Spinal cord (tissue), 10 donors: ENCODE results near the gene GIPC2. TPM values are rescaled to one million over a fixed set of nuclear protein-coding genes. Genes with fewer than 3 reads are reported as not detected.

Experiments used
- DNase-seq, 6 donors: peaks; one replicate each; pipeline versions ENCODE4 v3.0.0 to v3.0.0-alpha.2; 2013 to 2015; ENCODE audit warnings: low spot score in 6 of 6, low read depth in 4 of 6
- H3K27ac ChIP-seq: one replicate; pipeline ENCODE4 v1.5.1; 2013; ENCODE audit warnings: low read depth, low read length, control low read depth
- H3K27me3 ChIP-seq: one replicate; pipeline ENCODE4 v1.6.1; 2013; ENCODE audit warnings: low read length; ENCODE audit not compliant: control insufficient read depth, insufficient read depth
- H3K36me3 ChIP-seq: one replicate; pipeline ENCODE4 v1.6.1; 2013; ENCODE audit warnings: low read length; ENCODE audit not compliant: control insufficient read depth, insufficient read depth
- H3K4me1 ChIP-seq: one replicate; pipeline ENCODE4 v1.6.1; 2013; ENCODE audit warnings: low read length; ENCODE audit not compliant: control insufficient read depth, insufficient read depth
- H3K4me3 ChIP-seq: one replicate; pipeline ENCODE4 v1.5.1; 2013; ENCODE audit warnings: low read depth, low read length, control low read depth
- H3K9me3 ChIP-seq: one replicate; pipeline ENCODE4 v1.6.1; 2013; ENCODE audit warnings: low read length; ENCODE audit not compliant: control insufficient read depth, insufficient read depth
- WGBS: methylation state at CpG from one replicate; pipeline ENCODE4 v1.1.5; 2013; ENCODE audit warnings: missing lambda C conversion rate; ENCODE audit not compliant: insufficient coverage; 5-methylcytosine and 5-hydroxymethylcytosine counted together
- polyA plus RNA-seq, 2 donors: library from polyadenylated mRNA; unstranded; fragments of 120-200 nt; gene quantifications; one replicate each; pipeline ENCODE4 v1.2.1, GENCODE V29; 2013; ENCODE audit not compliant: insufficient read length in 2 of 2
- total RNA-seq, 2 donors: library from RNA; depleted of rRNA in 1 of 2; stranded (reverse); fragments of 120-200 nt in 1 of 2; fragments of >200 nt in 1 of 2; gene quantifications; one replicate each; pipeline versions ENCODE4 v1.2.3 to v1.2.4, GENCODE V29; 2013 to 2014
- donor health status: healthy.

Gene GIPC2
- total and polyA plus RNA-seq, 4 donors, result 0.41 to 1.5 (median 1.1) TPM

DNA sequence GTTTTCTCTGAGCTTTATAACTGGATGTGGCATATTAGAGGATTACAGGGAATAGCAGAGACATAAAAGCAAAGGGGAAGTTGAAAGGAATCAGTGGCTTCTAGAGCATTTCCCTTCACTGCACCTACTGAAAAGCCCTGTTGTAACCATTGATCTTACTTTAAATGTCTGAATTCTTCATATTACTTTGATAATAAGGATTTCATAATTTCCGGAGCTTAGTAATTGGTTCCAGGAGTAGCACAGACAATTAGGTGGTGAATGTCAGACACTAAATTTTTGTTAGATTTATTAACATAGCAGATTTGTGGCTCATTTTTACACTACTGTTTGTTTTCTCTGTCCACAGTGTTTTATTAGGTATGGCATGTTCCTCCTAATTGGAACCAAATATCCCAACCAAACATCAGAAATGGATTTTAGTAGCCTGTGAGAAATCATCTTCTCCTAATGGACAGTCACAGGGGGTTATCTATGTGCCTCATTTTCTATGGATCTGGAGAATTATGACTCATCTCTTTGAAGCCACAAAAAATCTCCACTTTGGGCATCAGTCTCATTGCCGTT, 100.5 kb downstream of the GIPC2 start:
- Histone ChIP-seq H3K4me3 (no peak overlapping the region), H3K27me3 (no peaks in the 10 kb centered on the region), H3K4me1 (no peaks in the 10 kb centered on the region), H3K27ac (no peak overlapping the region), H3K9me3 (no peaks in the 10 kb centered on the region), H3K36me3 (no peaks in the 10 kb centered on the region)
- no CpG with 5 or more reads among the region's 2 CpGs for WGBS
- no peak for DNase-seq

DNA sequence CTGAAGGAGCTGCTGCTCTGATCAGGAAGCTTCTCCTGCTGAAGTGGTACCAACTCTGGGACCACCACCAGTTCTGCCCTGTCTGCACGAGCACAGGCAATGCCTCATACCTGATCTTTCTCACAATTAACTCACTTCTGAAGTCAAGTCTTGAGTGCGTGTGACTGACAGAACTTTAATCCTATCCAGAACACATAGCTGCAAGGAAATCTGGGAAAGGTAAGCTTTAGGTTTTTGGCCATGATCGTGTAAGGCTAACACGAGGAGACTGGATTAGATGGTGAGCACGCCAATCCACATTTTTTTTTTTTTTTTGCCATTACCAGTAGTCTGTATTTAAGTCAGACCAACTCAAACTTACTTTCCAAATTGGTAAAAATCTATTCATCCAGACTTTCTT, 101.3 kb downstream of the GIPC2 start:
- WGBS, result 95% methylated on average over 4 of the region's 5 CpGs
- Histone ChIP-seq H3K36me3 (no peaks in the 10 kb centered on the region), H3K27me3 (no peaks in the 10 kb centered on the region), H3K4me3 (no peak overlapping the region), H3K27ac (no peak overlapping the region), H3K9me3 (no peaks in the 10 kb centered on the region), H3K4me1 (no peaks in the 10 kb centered on the region)
- no peak for DNase-seq

DNA sequence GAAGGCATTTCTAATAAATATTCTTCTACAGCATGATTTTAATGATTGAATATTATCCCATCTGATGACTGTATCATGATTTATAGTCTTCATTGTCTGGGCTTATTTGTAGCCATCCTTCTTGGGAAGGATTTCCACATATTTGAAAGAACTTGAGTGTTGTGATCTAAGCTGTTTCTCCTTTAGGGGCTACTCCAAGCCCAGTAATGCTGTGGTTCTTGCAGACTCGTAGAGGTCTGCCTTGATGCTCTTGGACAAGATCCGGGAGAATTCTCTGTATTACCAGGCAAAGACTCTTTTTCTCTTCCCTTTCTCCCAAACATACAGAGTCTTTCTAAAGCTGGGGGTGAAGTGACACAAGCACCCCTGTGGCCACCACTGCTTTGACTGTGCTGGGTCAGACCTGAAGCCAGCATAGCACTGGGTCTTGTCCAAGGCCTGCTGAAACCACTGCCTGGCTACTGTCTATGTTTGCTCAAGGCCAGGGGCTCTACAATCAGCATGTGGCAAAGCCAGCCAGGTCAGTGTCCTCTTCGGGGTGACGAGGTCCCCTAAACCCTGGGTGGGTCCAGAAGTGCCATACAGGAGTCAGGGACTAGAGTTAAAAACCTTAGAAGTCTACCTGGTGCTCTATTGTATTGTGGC, 107.4 kb downstream of the GIPC2 start:
- 67% methylated on average over 4 of the region's 4 CpGs for WGBS
- H3K27ac ChIP-seq, result no peak overlapping the region
- no peaks in the 10 kb centered on the region for H3K27me3 ChIP-seq
- no peaks in the 10 kb centered on the region for H3K4me1 ChIP-seq
- H3K9me3 ChIP-seq, result no peaks in the 10 kb centered on the region
- no peaks in the 10 kb centered on the region for H3K36me3 ChIP-seq
- H3K4me3 ChIP-seq, result no peak overlapping the region
- no peak for DNase-seq

DNA sequence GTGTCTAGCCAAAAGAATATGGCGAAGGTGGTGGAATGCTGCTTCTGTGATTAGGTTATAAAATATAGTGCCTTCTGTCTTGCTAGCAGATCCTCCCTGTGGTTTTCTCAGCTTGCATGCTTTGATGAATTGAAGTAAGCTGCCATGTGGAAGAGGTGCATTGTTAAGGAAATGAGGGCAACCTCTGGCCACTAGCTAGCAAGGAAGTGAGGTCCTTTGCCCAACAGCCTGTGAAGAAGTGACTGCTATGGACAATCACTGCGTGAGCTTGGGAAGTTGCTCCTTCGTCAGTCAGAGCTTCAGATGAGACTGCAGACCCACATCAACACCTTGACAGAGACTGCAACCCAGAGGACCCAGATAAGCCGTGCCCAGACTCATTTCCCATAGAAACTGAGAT, 109.4 kb downstream of the GIPC2 start:
- Histone ChIP-seq H3K4me1 (no peaks in the 10 kb centered on the region), H3K36me3 (no peaks in the 10 kb centered on the region), H3K4me3 (no peak overlapping the region), H3K9me3 (no peaks in the 10 kb centered on the region), H3K27ac (no peak overlapping the region), H3K27me3 (no peaks in the 10 kb centered on the region)
- no peak for DNase-seq
- WGBS, result 27% methylated on average over 2 of the region's 4 CpGs

DNA sequence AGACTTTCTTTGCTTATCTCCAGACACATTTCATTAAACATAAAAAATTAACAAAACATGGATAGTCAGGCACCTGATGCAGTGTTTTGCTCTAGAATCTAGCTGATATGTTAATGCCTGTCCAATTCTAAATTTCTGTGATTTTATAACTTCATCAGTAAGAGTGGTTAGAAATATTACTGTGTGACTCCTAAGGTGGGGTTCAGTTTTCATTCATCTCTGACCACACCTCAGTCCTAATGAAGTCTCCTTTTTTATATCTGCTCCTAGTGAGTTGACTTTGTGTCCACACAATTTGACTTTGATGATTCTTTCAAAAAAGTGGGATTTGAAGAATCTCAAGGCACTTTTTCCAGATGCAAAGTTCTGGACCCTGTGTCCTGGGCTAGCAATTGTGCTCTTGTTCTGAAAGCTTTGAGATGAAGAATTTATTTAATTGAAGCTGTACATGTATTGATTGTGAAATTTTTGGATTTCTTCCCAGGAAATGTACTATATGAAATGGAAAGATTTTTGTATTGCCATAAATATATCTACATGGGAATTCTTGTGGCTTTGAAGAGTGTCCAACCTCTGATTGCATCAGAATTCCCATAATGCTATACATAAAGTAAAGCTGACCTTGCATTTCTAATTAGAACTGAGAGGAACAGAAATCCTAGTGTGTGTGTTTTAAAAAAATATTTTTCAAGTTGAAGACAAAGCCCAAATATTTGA, 111.2 kb downstream of the GIPC2 start:
- Histone ChIP-seq H3K36me3 (no peaks in the 10 kb centered on the region), H3K27ac (no peak overlapping the region), H3K4me3 (no peak overlapping the region), H3K27me3 (no peaks in the 10 kb centered on the region), H3K9me3 (no peaks in the 10 kb centered on the region), H3K4me1 (no peaks in the 10 kb centered on the region)
- no peak for DNase-seq

DNA sequence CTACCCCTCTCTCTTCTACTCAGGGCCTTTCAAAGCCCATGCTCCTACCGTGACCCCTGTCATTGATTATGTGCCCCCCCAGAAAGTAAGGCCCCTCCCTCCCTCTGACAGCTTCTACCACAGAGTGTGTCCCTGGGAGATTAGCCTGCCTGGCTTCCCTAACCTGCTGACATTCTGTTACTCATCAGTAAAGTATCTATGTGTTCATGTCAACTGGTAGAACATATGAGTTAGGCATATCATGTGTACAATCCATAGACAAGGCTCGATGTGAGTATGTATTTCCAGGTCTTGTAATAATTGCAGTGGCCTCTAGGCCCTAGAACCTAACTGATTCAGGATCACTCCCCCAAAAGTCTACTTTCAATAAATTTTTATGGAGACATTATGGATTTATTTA, 120.0 kb downstream of the GIPC2 start:
- no peaks in the 10 kb centered on the region for H3K4me1 ChIP-seq
- H3K4me3 ChIP-seq, result no peak overlapping the region
- H3K9me3 ChIP-seq, result no peaks in the 10 kb centered on the region
- 50% methylated on average over 1 of the region's 2 CpGs for WGBS
- H3K27me3 ChIP-seq, result no peaks in the 10 kb centered on the region
- no peaks in the 10 kb centered on the region for H3K36me3 ChIP-seq
- H3K27ac ChIP-seq, result no peak overlapping the region
- no peak for DNase-seq

DNA sequence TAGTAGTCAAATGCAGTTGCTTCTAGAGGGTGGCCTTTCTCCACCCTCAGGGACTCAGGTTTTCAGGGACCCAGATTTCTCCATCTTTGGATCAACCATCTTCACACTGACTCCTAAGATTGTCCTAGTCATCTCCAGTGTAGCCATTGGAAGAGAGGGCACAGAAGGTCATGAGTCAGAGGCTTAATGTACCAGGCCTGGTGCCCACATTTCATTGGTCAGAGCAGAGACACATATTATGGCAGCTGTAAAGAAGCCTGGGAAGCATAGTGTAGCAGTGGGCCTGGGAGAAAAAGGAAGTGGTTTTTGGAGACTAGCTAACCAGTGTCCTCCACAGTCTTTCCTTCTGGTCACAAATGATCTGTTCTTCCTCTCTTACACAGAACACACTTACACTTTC, 122.5 kb downstream of the GIPC2 start:
- no peaks in the 10 kb centered on the region for H3K4me1 ChIP-seq
- no peaks in the 10 kb centered on the region for H3K36me3 ChIP-seq
- H3K4me3 ChIP-seq, result no peak overlapping the region
- no peak for DNase-seq
- H3K27ac ChIP-seq, result no peak overlapping the region
- no peaks in the 10 kb centered on the region for H3K9me3 ChIP-seq
- H3K27me3 ChIP-seq, result no peaks in the 10 kb centered on the region

DNA sequence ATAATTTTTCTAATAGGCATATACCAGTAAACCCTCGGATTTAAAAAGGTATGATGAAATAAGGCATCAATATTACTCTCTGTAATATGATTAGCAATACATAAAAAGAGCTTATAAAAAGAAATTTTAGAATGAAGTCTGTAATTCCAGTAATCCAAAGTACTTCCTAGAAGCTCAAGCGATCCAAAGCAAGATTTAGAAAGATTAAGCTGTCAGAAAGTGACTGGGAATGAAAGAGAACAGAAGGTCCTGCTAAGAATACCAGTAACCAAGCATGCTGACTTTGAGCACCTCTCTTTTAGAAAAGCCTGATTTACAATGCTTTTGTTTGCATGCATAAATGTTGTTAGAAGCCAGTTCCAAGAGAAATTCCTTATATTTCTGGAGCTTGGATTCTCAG, 125.1 kb downstream of the GIPC2 start:
- Histone ChIP-seq H3K27ac (no peak overlapping the region), H3K4me3 (no peak overlapping the region), H3K27me3 (no peaks in the 10 kb centered on the region), H3K9me3 (no peaks in the 10 kb centered on the region), H3K36me3 (no peaks in the 10 kb centered on the region), H3K4me1 (no peaks in the 10 kb centered on the region)
- DNase-seq, result peak in 1 of 6 donors; percentile 2
- no CpG with 5 or more reads among the region's 2 CpGs for WGBS

DNA sequence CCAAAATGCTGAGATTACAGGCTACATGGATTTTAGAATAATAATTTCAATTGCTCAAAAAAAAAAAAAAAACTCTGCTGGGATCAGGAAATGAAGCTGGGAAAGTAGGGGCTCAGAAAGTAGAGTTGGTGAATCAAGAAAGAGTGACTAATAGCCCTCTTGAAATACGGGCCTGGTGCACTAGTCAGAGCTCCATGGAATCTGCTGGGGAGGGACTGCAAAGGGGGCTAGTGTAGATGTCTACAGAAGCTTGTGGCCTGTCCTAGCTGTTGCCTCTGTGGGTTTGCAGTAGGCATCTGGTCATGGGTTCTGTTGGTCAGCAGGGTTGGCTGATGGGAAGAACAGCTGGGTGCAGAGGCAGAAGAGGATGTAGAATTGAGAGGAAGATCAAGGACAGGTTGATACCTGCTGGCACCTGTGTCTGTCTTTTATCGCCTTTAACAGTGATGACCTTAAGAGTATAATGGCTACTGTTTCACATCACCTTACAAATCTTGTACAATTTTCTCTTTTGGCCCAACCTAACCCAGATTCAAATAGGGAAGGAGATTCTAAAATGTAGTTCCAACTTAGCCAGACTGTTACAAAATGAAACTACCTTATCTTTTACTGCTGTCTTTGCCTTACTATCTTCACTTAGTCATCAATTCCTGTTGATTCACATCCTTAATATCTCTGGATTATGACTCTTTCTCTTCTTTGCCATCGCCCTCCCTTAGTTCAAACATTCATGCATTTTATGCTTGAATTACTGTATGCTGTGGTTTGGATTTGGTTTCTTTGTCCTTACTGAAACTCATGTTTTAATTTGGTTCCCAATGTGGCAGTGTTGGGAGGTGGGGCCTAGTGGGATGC, 126.2 kb downstream of the GIPC2 start:
- no peak for DNase-seq
- no peaks in the 10 kb centered on the region for H3K9me3 ChIP-seq
- no peak overlapping the region for H3K4me3 ChIP-seq
- WGBS, result 81% methylated on average over 1 of the region's 3 CpGs
- H3K36me3 ChIP-seq, result no peaks in the 10 kb centered on the region
- no peaks in the 10 kb centered on the region for H3K4me1 ChIP-seq
- no peak overlapping the region for H3K27ac ChIP-seq
- no peaks in the 10 kb centered on the region for H3K27me3 ChIP-seq
